Lower leg skin (tissue), 3 donors: Measurements from ENCODE around the gene CHD6.

ENCODE experiments used
- CTCF ChIP-seq, 3 donors: fragments of 450-650 bp; IDR thresholded peaks; one replicate each; pipeline ENCODE4 v1.5.1; 2016; ENCODE audit warnings: antibody characterized with exemption in 3 of 3, mild to moderate bottlenecking in 3 of 3, moderate library complexity in 2 of 3
- POLR2A ChIP-seq, 2 donors: fragments of 450-650 bp; IDR thresholded peaks; one replicate each; pipeline ENCODE4 v1.6.1; 2016 to 2017; ENCODE audit warnings: antibody characterized with exemption in 2 of 2, mild to moderate bottlenecking in 1 of 2, moderate library complexity in 1 of 2

- TF ChIP-seq POLR2A (IDR thresholded peaks at IDR 0.05): no peak
- TF ChIP-seq CTCF (IDR thresholded peaks at IDR 0.05): no peak
Measured at GRCh38 chr20:41540459-41540858, 77.7 kb downstream of the CHD6 start.
